ENCODE measurements around the gene MX2.

GRCh38 chr21:41425954-41426675, 64.3 kb downstream of the MX2 start, which contains the start of gene MX1:
- TF ChIP-seq YY1 (IDR thresholded peaks at IDR 0.05) (peak; percentile 58), JUND (IDR thresholded peaks at IDR 0.05) (no peak), SP1 (IDR thresholded peaks at IDR 0.05) (no peak), EGR1 (IDR thresholded peaks at IDR 0.05; ENCODE audit: low read depth in 2 of 2) (no peak), FOXA2 (IDR thresholded peaks at IDR 0.05) (no peak), FOXA1 (IDR thresholded peaks at IDR 0.05) (peak; percentile 29)
- TF ChIP-seq, protein P1, sequence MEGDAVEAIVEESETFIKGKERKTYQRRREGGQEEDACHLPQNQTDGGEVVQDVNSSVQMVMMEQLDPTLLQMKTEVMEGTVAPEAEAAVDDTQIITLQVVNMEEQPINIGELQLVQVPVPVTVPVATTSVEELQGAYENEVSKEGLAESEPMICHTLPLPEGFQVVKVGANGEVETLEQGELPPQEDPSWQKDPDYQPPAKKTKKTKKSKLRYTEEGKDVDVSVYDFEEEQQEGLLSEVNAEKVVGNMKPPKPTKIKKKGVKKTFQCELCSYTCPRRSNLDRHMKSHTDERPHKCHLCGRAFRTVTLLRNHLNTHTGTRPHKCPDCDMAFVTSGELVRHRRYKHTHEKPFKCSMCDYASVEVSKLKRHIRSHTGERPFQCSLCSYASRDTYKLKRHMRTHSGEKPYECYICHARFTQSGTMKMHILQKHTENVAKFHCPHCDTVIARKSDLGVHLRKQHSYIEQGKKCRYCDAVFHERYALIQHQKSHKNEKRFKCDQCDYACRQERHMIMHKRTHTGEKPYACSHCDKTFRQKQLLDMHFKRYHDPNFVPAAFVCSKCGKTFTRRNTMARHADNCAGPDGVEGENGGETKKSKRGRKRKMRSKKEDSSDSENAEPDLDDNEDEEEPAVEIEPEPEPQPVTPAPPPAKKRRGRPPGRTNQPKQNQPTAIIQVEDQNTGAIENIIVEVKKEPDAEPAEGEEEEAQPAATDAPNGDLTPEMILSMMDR (IDR thresholded peaks at IDR 0.05; ENCODE audit: low read depth, low read length, missing input control) = no peak
- TF ChIP-seq, protein P2, sequence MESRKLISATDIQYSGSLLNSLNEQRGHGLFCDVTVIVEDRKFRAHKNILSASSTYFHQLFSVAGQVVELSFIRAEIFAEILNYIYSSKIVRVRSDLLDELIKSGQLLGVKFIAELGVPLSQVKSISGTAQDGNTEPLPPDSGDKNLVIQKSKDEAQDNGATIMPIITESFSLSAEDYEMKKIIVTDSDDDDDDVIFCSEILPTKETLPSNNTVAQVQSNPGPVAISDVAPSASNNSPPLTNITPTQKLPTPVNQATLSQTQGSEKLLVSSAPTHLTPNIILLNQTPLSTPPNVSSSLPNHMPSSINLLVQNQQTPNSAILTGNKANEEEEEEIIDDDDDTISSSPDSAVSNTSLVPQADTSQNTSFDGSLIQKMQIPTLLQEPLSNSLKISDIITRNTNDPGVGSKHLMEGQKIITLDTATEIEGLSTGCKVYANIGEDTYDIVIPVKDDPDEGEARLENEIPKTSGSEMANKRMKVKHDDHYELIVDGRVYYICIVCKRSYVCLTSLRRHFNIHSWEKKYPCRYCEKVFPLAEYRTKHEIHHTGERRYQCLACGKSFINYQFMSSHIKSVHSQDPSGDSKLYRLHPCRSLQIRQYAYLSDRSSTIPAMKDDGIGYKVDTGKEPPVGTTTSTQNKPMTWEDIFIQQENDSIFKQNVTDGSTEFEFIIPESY (IDR thresholded peaks at IDR 0.05) = peak; percentile 90
